Measurements from ENCODE around the gene MYOCD.

The MYOCD gene

DNA sequence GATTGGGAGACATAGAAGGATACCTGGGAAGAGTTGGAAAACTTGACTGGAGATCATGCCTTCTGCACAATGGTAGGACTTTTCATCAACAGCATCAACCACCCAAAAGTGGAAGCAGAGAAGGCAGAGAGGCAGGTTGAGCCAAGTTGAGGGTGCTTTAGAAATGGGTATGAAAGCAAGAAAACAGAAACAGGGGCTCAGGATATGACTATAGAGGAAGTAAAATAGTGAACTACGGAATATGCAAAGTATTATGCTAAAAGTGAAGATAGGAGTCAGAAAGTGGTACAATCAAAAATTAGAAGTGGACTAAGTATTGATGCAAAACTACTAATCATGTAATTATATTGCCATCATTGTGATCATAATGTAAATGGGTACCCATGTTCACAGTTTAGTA, 107.5 kb downstream of the MYOCD start:
- DNase-seq = no peak

- DNase-seq = peak; percentile 24
Observed at GRCh38 chr17:12789075-12789480, 123.4 kb downstream of the MYOCD start.

DNA sequence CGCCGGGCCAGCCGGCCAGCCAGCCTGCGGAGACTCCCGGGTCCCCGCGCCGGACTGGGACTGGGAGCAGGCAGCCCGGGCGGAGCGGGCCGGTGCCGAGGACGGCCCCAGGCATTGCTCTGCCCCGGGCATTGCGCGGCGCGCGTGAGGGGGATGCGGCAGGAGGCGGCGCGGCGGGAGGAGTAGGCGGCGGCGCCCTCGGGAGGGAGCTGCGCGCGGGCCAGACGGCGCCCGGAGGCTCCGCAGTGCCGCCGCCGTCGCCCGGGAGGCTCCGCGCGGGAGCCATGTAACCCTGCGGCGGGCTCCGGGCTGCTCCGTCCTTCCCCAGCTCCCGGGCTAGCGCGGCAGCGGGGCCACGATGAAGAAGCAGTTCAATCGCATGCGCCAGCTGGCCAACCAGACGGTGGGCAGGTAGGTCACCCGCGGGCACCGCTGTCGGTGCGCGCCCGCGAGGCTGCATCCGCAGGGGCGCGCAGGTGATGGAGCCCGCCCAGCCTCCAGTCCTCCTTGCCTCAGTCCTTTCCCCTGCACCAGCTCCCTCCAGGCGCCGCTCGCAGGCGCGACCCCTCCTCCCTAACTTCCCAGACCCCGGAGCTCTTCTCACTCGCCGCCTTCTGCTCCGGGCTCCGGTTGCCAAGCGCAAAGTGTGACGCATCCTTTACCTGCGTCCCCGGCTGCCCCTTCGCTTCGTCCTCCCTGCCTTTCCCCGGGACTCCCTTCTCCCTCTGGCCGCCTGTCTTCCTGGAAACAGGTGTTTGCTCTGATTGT, 124.0 kb downstream of the MYOCD start, which contains the start of gene ARHGAP44:
ARHGAP44 (plus strand) TSS at position 18 of the 768 bp plus-strand sequence; CDS start at position 359, 341 bp downstream.
- peak; percentile 24 for DNase-seq

DNA sequence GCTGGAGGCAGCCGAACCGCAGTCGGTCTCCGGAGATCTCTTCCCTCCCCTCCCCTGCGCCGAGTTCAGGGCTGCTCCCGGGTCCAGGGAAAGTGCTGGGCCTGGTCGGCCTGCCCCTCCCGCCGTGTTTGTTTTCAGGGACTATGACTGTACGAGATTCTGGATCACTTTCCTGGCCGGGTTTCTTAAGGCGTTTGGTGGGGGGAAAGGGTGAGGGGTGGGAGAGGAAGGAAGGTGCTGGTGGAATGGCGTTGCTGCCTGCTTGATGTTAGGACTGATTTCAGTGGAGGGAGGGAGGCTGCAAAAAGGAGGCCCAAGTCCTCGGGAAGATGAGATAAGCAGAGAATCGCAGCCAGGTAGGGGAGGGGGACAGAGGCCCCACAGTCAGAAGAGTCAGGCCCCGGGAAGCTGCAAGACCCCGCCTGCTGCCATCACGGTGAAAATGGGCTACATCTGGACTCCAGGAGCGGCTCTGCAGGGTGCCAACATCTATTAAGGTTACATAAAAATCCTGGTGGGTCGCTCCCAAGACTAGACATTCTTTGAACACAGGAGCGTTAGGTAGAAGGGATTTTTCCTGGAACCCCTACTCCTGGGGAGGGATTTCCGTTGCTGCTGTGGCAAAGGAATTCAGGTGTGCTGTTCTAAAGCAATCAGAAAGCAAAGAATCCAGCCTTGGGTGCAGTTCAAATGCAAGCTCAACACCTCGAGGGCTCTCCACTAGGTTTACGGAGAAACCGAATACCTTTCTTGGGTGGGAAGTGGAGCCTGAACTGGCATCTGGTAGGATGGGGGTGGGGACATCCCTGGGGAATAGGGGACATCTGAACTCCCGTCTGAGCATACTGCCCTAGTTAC, 124.8 kb downstream of the MYOCD start:
- DNase-seq = no peak

DNA sequence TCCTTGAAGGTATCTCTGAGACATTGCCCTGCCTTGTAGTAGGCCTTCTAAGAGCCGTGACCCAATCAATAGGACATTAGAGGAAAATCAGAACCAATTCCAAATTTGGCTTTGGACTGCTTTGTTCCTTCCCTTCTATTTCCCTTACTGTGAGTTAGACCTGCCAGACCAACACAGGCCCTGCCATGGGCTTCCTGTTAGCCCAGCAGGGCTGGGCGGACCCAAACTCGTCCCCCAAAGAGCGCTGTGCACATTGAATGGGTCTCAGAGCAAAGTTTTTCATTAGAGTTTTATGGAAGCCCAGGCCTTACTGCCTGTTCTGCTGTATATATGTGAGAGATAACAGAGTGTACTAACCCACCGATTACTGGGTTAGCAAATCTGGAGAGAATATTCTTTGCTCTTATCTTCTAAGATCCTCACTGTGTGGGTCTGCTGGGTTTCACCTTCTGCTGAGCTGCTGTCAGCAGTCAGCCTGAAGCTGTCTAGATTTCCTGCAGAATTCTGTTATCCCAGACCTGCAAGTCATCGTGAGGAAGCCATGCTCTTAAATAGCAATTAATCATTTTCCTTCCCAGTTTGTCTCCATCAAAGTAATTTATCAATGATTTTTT, 129.3 kb downstream of the MYOCD start:
- no peak for DNase-seq

- no peak for DNase-seq
Observed at GRCh38 chr17:12800855-12801365, 135.2 kb downstream of the MYOCD start.

GRCh38 chr17:12806630-12807029, 140.9 kb downstream of the MYOCD start:
- no peak for DNase-seq

DNA sequence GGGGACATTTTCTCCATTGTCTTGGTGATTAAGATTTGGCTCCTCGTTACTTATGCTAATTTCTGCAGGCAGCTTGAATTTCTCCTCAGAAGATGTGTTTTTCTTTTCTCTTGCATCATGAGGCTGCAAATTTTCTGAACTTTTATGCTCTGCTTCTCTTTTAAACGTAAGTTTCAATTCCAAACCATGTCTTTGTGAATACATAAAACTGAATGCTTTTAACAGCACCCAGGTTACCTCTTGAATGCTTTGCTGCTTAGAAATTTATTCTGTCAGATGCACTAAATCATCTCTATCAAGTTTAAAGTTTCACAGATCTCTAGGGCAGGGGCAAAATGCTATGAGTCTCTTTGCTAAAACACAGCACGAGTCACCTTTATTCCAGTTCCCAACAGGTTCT, 143.0 kb downstream of the MYOCD start:
- DNase-seq = no peak

DNA sequence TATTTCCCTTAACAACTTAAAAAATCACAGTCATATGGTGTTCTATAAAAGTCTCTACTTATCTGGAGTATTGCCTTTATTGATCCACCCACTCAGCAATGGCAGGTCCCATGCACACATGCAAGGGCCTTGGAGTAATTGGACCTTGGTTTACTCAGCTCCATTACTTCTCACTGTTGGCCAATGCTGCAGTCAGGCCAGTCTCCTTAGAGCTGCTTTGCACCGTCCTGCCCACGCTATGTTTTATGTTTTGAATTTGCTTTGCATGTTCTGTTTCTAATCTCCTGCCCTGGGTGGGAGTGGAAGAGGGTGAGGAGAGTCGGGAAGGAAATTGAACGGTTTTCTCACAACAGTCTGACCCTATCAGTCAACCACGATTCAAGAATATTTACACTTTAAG, 147.2 kb downstream of the MYOCD start:
- DNase-seq = no peak

GRCh38 chr17:12813664-12814063, 148.0 kb downstream of the MYOCD start:
- no peak for DNase-seq

DNA sequence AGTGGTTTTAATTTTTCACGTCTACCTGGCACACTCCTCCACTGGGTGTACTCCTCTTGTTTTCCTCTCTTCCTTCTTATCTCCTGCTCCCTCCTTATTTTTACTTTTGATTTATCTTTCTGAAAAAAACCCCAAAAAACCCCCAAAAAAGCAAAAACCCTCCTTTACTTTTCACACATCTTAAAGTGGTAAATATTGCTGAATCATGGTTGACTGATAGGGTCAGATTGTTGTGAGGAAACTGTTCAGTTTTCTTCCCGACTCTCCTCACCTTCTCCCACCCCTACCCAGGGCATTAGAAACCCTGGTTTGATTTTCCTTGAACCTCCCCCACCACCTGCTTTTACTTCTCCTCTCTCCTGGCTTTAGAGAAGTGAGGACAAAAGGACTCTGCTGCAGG, 149.0 kb downstream of the MYOCD start:
- DNase-seq = no peak

GRCh38 chr17:12815642-12816141, 150.0 kb downstream of the MYOCD start:
- no peak for DNase-seq

All from NCI-H1436 (cell line).